Embryonic facial prominence (tissue), 1 donor: ENCODE measurements around the gene GPRC5A.

Experiments used
- DNase-seq: peaks from one replicate; pipeline ENCODE4 v3.0.0-alpha.2; 2016; ENCODE audit errors: extremely low spot score

Gene GPRC5A

GRCh38 chr12:12909995-12910420, 18.6 kb downstream of the GPRC5A start:
- no peak for DNase-seq

GRCh38 chr12:12912711-12913110, 21.3 kb downstream of the GPRC5A start:
- DNase-seq, result no peak

GRCh38 chr12:12915656-12916055, 24.3 kb downstream of the GPRC5A start:
- DNase-seq, result no peak

- peak; percentile 41 for DNase-seq
These were observed 25.0 kb downstream of the GPRC5A start for GRCh38 chr12:12916135-12916944.

GRCh38 chr12:12917517-12917916, 26.2 kb downstream of the GPRC5A start:
- no peak for DNase-seq

- DNase-seq, result no peak
These were observed 27.5 kb downstream of the GPRC5A start for GRCh38 chr12:12918781-12919389.

- no peak for DNase-seq
These were observed 28.5 kb downstream of the GPRC5A start for GRCh38 chr12:12919666-12920435.

GRCh38 chr12:12922191-12922616, 30.8 kb downstream of the GPRC5A start:
- no peak for DNase-seq

GRCh38 chr12:12922978-12923377, 31.6 kb downstream of the GPRC5A start:
- DNase-seq, result no peak

- DNase-seq, result no peak
These were observed 32.8 kb downstream of the GPRC5A start for GRCh38 chr12:12924169-12924568.

GRCh38 chr12:12925388-12925787, 34.0 kb downstream of the GPRC5A start:
- no peak for DNase-seq

- no peak for DNase-seq
These were observed 35.3 kb downstream of the GPRC5A start for GRCh38 chr12:12926571-12927071.

GRCh38 chr12:12927211-12928079, 36.1 kb downstream of the GPRC5A start:
- no peak for DNase-seq

- DNase-seq, result no peak
These were observed 38.3 kb downstream of the GPRC5A start for GRCh38 chr12:12929696-12930095.

- no peak for DNase-seq
These were observed 39.4 kb downstream of the GPRC5A start for GRCh38 chr12:12930633-12931219.

- no peak for DNase-seq
These were observed 42.4 kb downstream of the GPRC5A start for GRCh38 chr12:12933742-12934141.

- no peak for DNase-seq
These were observed 43.2 kb downstream of the GPRC5A start for GRCh38 chr12:12934556-12934955.

GRCh38 chr12:12936983-12937491, 45.7 kb downstream of the GPRC5A start:
- no peak for DNase-seq

GRCh38 chr12:12938541-12938940, 47.2 kb downstream of the GPRC5A start:
- no peak for DNase-seq

GRCh38 chr12:12939888-12940287, 48.5 kb downstream of the GPRC5A start:
- DNase-seq, result no peak
